ENCODE data around the gene DDX10.
"Not testable (repeated sequence)": the region's sequence is repeated elsewhere in the genome, so short reads cannot be mapped to it uniquely, and the experiment has no call there.

DDX10 gene

DNA sequence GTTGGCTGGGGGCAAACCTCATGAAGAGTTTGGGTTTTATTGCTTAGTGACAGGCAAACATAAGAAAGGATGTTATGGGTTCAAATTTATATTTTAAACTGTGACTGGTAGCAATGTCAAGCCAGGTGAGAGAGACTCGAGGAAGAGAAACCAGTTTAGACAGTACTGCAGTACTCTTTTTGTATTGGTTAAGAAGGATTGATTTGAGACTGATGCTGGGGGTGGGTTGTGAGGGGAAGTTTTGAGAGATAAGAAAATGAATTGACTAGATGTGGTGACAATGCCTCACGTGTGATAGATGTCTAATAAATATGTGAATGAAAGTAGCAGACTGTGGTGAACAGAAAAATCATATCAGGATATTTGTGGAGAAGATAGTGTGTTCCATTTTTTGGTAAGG, 142.4 kb downstream of the DDX10 start:
- no peaks in the 10 kb centered on the region for H3K4me1 ChIP-seq (ENCODE audit: control insufficient read depth in 1 of 2, insufficient read depth in 1 of 2, low read depth in 1 of 2, low read length in 1 of 2)
- H3K27ac ChIP-seq = no peak overlapping the region
- no peak overlapping the region for H3K4me3 ChIP-seq (ENCODE audit: low read depth in 1 of 2, low read length in 1 of 2)
- no peak for TF ChIP-seq CTCF (IDR thresholded peaks at IDR 0.05)
- H3K36me3 ChIP-seq = no peaks in the 10 kb centered on the region
- no peaks in the 10 kb centered on the region for H3K9me3 ChIP-seq
- no peaks in the 10 kb centered on the region for H3K27me3 ChIP-seq

- no peak overlapping the region for H3K27ac ChIP-seq
- H3K27me3 ChIP-seq = no peaks in the 10 kb centered on the region
- no peaks in the 10 kb centered on the region for H3K9me3 ChIP-seq
- TF ChIP-seq CTCF (IDR thresholded peaks at IDR 0.05) = no peak
- no peaks in the 10 kb centered on the region for H3K4me1 ChIP-seq (ENCODE audit: control insufficient read depth in 1 of 2, insufficient read depth in 1 of 2, low read depth in 1 of 2, low read length in 1 of 2)
- H3K4me3 ChIP-seq (ENCODE audit: low read depth in 1 of 2, low read length in 1 of 2) = no peak overlapping the region
- H3K36me3 ChIP-seq = no peaks in the 10 kb centered on the region
These were observed 148.2 kb downstream of the DDX10 start for GRCh38 chr11:108813086-108813485.

DNA sequence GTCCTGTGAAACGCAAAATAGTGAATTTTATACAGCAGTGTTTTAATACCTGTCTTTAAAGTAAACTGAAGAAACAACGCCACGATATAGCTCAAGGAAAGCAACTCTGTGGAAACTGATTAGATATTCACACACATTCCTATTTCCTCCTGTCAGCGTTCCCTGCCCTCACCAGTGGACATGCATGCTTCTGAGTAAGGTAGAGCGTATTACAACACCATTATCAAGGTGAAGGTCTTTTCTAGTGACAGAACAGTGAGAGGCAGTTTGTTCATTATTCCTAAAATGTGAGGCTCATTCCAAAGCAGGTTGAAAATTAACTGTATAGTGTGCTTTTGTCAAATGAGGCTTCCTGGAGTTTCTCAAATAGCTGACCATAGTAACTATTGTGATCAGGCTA, 153.1 kb downstream of the DDX10 start:
- no peaks in the 10 kb centered on the region for H3K9me3 ChIP-seq
- no peak for TF ChIP-seq CTCF (IDR thresholded peaks at IDR 0.05)
- H3K36me3 ChIP-seq = no peaks in the 10 kb centered on the region
- H3K4me3 ChIP-seq (ENCODE audit: low read depth in 1 of 2, low read length in 1 of 2) = no peak overlapping the region
- H3K27me3 ChIP-seq = no peaks in the 10 kb centered on the region
- H3K27ac ChIP-seq = no peak overlapping the region
- peaks cover 7 to 15% of the 10 kb centered on the region in 2 experiments for H3K4me1 ChIP-seq (ENCODE audit: control insufficient read depth in 1 of 2, insufficient read depth in 1 of 2, low read depth in 1 of 2, low read length in 1 of 2)

- no peak for TF ChIP-seq CTCF (IDR thresholded peaks at IDR 0.05)
- Histone ChIP-seq H3K27me3 (no peaks in the 10 kb centered on the region), H3K9me3 (no peaks in the 10 kb centered on the region), H3K36me3 (no peaks in the 10 kb centered on the region), H3K4me3 (ENCODE audit: low read depth in 1 of 2, low read length in 1 of 2) (no peak overlapping the region), H3K27ac (no peak overlapping the region), H3K4me1 (ENCODE audit: control insufficient read depth in 1 of 2, insufficient read depth in 1 of 2, low read depth in 1 of 2, low read length in 1 of 2) (peaks cover 7 to 15% of the 10 kb centered on the region in 2 experiments)
These were observed 154.1 kb downstream of the DDX10 start for GRCh38 chr11:108818971-108819370.

GRCh38 chr11:108819957-108820356, 155.1 kb downstream of the DDX10 start:
- Histone ChIP-seq H3K4me3 (ENCODE audit: low read depth in 1 of 2, low read length in 1 of 2) (no peak overlapping the region), H3K4me1 (ENCODE audit: control insufficient read depth in 1 of 2, insufficient read depth in 1 of 2, low read depth in 1 of 2, low read length in 1 of 2) (peaks cover 7 to 15% of the 10 kb centered on the region in 2 experiments), H3K27me3 (no peaks in the 10 kb centered on the region), H3K9me3 (no peaks in the 10 kb centered on the region), H3K27ac (no peak overlapping the region), H3K36me3 (no peaks in the 10 kb centered on the region)
- TF ChIP-seq CTCF (IDR thresholded peaks at IDR 0.05) = no peak

- H3K27me3 ChIP-seq; H3K27ac ChIP-seq; H3K4me3 ChIP-seq (ENCODE audit: low read depth in 1 of 2, low read length in 1 of 2); H3K36me3 ChIP-seq; H3K9me3 ChIP-seq: not testable (repeated sequence)
- peaks cover 2 to 10% of the 10 kb centered on the region in 2 experiments for H3K4me1 ChIP-seq (ENCODE audit: control insufficient read depth in 1 of 2, insufficient read depth in 1 of 2, low read depth in 1 of 2, low read length in 1 of 2)
These were observed 159.1 kb downstream of the DDX10 start for GRCh38 chr11:108823960-108824359.
